ENCODE data around the gene NUDT4. TPM values are rescaled to one million over a fixed set of nuclear protein-coding genes. Genes with fewer than 3 reads are reported as not detected.

NUDT4 gene
- total and polyA plus RNA-seq, 9 of the 15 experiments (the other 6 are each of a cell fraction or from before 2014, with no cell fraction given) = 38.1 to 164 (median 99.2) TPM

GRCh38 chr12:93356214-93356613 lies 21.5 kb upstream of the NUDT4 start (continued):
- no peak for TF ChIP-seq CHD7 (IDR thresholded peaks at IDR 0.05; ENCODE audit: low read depth, low read length)
